ENCODE results near the gene SPOCK1. TPM values are rescaled to one million over a fixed set of nuclear protein-coding genes. Genes with fewer than 3 reads are reported as not detected.

The SPOCK1 gene
- polyA plus RNA-seq, 3 donors = 1.8 to 5.7 (median 2.1) TPM

DNA sequence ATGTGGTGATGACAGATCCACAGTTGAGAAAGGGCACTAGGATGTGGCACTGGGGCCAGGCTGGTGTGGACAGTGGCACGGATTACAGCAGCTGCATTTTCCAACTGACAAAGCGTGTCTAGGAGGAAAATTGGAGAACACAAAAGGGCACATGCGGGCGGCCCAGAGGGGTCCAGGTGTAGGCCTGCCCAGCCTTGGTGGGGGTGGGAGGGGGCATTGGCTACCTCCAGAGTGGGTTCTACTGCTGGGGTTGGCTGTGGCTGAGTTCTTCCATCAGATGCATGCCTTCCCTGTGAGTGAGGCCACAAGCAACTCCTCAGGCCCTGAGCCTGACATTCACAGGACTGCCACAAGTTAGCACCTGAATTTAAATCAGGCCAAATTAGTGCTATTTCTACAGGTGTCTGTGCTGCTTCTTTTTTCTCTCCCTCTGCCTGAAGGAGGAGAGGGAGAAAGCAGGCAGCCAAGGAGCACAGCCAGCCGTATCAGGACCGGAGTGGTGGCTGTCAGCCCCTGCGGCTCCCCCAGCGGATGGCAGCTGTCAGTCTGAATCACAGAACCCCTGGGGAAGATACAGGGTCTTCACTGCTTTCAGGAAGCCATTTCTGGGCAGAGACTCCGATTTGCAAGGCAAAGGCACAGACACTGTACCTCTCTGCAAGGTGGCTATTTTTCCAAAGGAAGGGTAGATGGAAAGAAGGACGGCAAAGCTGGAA is 464.2 kb downstream of the SPOCK1 start:
- Histone ChIP-seq H3K79me2 (ENCODE audit: insufficient read depth, low read length) (no peaks in the 10 kb centered on the region), H4K20me1 (ENCODE audit: insufficient read depth, low read length) (no peaks in the 10 kb centered on the region), H3K9me3 (replicated peaks in 1 of 2; ENCODE audit: control insufficient read depth in 1 of 2, insufficient read depth in 1 of 2, low read length in 2 of 2) (peaks cover 0 to 2% of the 10 kb centered on the region in 2 donors), H3K4me1 (ENCODE audit: control insufficient read depth in 1 of 2, insufficient read depth in 2 of 2, low read length in 2 of 2) (no peaks in the 10 kb centered on the region), H3K4me2 (replicated peaks; ENCODE audit: extremely low read depth, low read length, poor library complexity, severe bottlenecking) (no peak overlapping the region), H2AFZ (ENCODE audit: insufficient read depth, low read depth, low read length, poor library complexity, severe bottlenecking) (no peak overlapping the region), H3K27ac (ENCODE audit: low read depth in 1 of 2, low read length in 2 of 2) (no peak overlapping the region), H3K4me3 (replicated peaks in 1 of 3; ENCODE audit: low read depth in 2 of 3, low read length in 3 of 3) (no peak overlapping the region), H3K9ac (ENCODE audit: insufficient read depth, low read length, poor library complexity, severe bottlenecking) (no peak overlapping the region), H3K27me3 (ENCODE audit: control insufficient read depth in 2 of 2, insufficient read depth in 2 of 2, low read length in 2 of 2) (no peaks in the 10 kb centered on the region), H3K36me3 (replicated peaks in 1 of 2; ENCODE audit: control insufficient read depth in 1 of 2, insufficient read depth in 2 of 2, low read length in 2 of 2) (no peaks in the 10 kb centered on the region)
- Mint-ChIP-seq H3K36me3 (no peaks in the 10 kb centered on the region), H3K27ac (no peak overlapping the region), H3K9me3 (peaks cover 0 to 9% (median 1%) of the 10 kb centered on the region in 7 donors), H3K27me3 (ENCODE audit: low read depth in 3 of 3) (peaks cover 1 to 8% (median 4%) of the 10 kb centered on the region in 3 donors), H3K4me1 (no peaks in the 10 kb centered on the region), H3K4me3 (no peak overlapping the region)
- DNase-seq = no peak
- 93% methylated on average over 9 of the region's 10 CpGs for WGBS (ENCODE audit: insufficient coverage)
- TF ChIP-seq, protein P1, sequence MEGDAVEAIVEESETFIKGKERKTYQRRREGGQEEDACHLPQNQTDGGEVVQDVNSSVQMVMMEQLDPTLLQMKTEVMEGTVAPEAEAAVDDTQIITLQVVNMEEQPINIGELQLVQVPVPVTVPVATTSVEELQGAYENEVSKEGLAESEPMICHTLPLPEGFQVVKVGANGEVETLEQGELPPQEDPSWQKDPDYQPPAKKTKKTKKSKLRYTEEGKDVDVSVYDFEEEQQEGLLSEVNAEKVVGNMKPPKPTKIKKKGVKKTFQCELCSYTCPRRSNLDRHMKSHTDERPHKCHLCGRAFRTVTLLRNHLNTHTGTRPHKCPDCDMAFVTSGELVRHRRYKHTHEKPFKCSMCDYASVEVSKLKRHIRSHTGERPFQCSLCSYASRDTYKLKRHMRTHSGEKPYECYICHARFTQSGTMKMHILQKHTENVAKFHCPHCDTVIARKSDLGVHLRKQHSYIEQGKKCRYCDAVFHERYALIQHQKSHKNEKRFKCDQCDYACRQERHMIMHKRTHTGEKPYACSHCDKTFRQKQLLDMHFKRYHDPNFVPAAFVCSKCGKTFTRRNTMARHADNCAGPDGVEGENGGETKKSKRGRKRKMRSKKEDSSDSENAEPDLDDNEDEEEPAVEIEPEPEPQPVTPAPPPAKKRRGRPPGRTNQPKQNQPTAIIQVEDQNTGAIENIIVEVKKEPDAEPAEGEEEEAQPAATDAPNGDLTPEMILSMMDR (IDR thresholded peaks at IDR 0.05) = no peak
- intact Hi-C loops (cut with micrococcal nuclease) = no loop called here

DNA sequence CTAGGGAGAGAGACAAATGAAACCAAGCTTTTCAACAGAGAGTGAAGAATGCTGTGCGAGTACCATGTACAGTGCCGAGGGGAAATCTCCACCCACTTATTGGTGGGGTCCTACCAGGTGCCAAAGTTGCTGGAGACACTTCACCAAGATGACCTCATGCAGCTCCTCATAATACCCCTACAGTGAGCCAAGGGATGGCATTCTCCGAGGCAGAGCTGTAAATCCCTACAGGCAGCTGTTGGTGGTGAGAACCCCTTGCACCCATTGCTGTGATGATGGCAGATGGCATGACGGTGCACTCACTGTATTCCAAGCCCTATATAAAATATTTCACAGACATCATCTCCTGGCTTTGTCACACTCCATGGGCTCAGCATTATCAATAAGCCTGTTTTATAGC is 464.9 kb downstream of the SPOCK1 start:
- intact Hi-C loops (cut with micrococcal nuclease) = no loop called here
- no peak overlapping the region for H3K27ac Mint-ChIP-seq
- no peaks in the 10 kb centered on the region for H4K20me1 ChIP-seq (ENCODE audit: insufficient read depth, low read length)
- H3K36me3 ChIP-seq (replicated peaks in 1 of 2; ENCODE audit: control insufficient read depth in 1 of 2, insufficient read depth in 2 of 2, low read length in 2 of 2) = no peaks in the 10 kb centered on the region
- WGBS (ENCODE audit: insufficient coverage) = 88% methylated on average over 1 of the region's 4 CpGs
- no peaks in the 10 kb centered on the region for H3K9me3 ChIP-seq (replicated peaks in 1 of 2; ENCODE audit: control insufficient read depth in 1 of 2, insufficient read depth in 1 of 2, low read length in 2 of 2)
- no peak overlapping the region for H3K4me3 Mint-ChIP-seq
- no peaks in the 10 kb centered on the region for H3K27me3 ChIP-seq (ENCODE audit: control insufficient read depth in 2 of 2, insufficient read depth in 2 of 2, low read length in 2 of 2)
- no peaks in the 10 kb centered on the region for H3K4me1 ChIP-seq (ENCODE audit: control insufficient read depth in 1 of 2, insufficient read depth in 2 of 2, low read length in 2 of 2)
- TF ChIP-seq, protein P1 (IDR thresholded peaks at IDR 0.05) = no peak
- H3K4me1 Mint-ChIP-seq = no peaks in the 10 kb centered on the region
- no peak overlapping the region for H3K9ac ChIP-seq (ENCODE audit: insufficient read depth, low read length, poor library complexity, severe bottlenecking)
- H3K9me3 Mint-ChIP-seq = peaks cover 0 to 9% (median 1%) of the 10 kb centered on the region in 7 donors
- H3K4me3 ChIP-seq (replicated peaks in 1 of 3; ENCODE audit: low read depth in 2 of 3, low read length in 3 of 3) = no peak overlapping the region
- no peak overlapping the region for H2AFZ ChIP-seq (ENCODE audit: insufficient read depth, low read depth, low read length, poor library complexity, severe bottlenecking)
- no peaks in the 10 kb centered on the region for H3K36me3 Mint-ChIP-seq
- peaks cover 1 to 8% (median 4%) of the 10 kb centered on the region in 3 donors for H3K27me3 Mint-ChIP-seq (ENCODE audit: low read depth in 3 of 3)
- DNase-seq = no peak
- no peak overlapping the region for H3K4me2 ChIP-seq (replicated peaks; ENCODE audit: extremely low read depth, low read length, poor library complexity, severe bottlenecking)
- H3K79me2 ChIP-seq (ENCODE audit: insufficient read depth, low read length) = no peaks in the 10 kb centered on the region
- H3K27ac ChIP-seq (ENCODE audit: low read depth in 1 of 2, low read length in 2 of 2) = no peak overlapping the region
